T1000 (cell line): ENCODE results near the gene ITIH5.

Experiments used
- DNase-seq: peaks from one replicate; lab custom pipeline; 2025; ENCODE audit warnings: mixed read lengths; lab: John Stamatoyannopoulos, UW

ITIH5 gene

GRCh38 chr10:7547206-7547605, 119.6 kb downstream of the ITIH5 start:
- DNase-seq = no peak

GRCh38 chr10:7546385-7546967, 120.3 kb downstream of the ITIH5 start:
- no peak for DNase-seq

- no peak for DNase-seq
These were observed 121.0 kb downstream of the ITIH5 start for GRCh38 chr10:7545792-7546191.

GRCh38 chr10:7545261-7545660, 121.5 kb downstream of the ITIH5 start:
- DNase-seq = no peak

GRCh38 chr10:7544203-7544602, 122.6 kb downstream of the ITIH5 start:
- no peak for DNase-seq

- no peak for DNase-seq
These were observed 124.4 kb downstream of the ITIH5 start for GRCh38 chr10:7542189-7542914.

GRCh38 chr10:7541137-7542087, 125.4 kb downstream of the ITIH5 start:
- DNase-seq = peak; percentile 52

- DNase-seq = no peak
These were observed 127.7 kb downstream of the ITIH5 start for GRCh38 chr10:7538970-7539654.

GRCh38 chr10:7537126-7537525, 129.6 kb downstream of the ITIH5 start:
- no peak for DNase-seq

GRCh38 chr10:7534480-7534852, 132.3 kb downstream of the ITIH5 start:
- DNase-seq = no peak

GRCh38 chr10:7533657-7534479, 132.9 kb downstream of the ITIH5 start:
- no peak for DNase-seq

GRCh38 chr10:7532723-7533498, 133.9 kb downstream of the ITIH5 start:
- no peak for DNase-seq

- DNase-seq = no peak
These were observed 137.1 kb downstream of the ITIH5 start for GRCh38 chr10:7529638-7530037.

- DNase-seq = no peak
These were observed 139.3 kb downstream of the ITIH5 start for GRCh38 chr10:7527468-7527867.

GRCh38 chr10:7526017-7526400, 140.8 kb downstream of the ITIH5 start:
- DNase-seq = no peak

GRCh38 chr10:7525314-7526016, 141.3 kb downstream of the ITIH5 start:
- peak; percentile 5 for DNase-seq

GRCh38 chr10:7523656-7524055, 143.1 kb downstream of the ITIH5 start:
- no peak for DNase-seq

GRCh38 chr10:7520507-7521485, 146.0 kb downstream of the ITIH5 start:
- DNase-seq = no peak

GRCh38 chr10:7519351-7519750, 147.4 kb downstream of the ITIH5 start:
- no peak for DNase-seq
